K562 (cell line): ENCODE results near the gene DGCR2. TPM values are rescaled to one million over a fixed set of nuclear protein-coding genes. Genes with fewer than 3 reads are reported as not detected.

Experiments used
- CHD2 ChIP-seq: IDR thresholded peaks from 2 replicates; pipeline ENCODE4 v1.6.1; 2011; ENCODE audit warnings: low read depth, low read length
- EGR1 ChIP-seq: fragments of 450-650 bp; conservative IDR thresholded peaks from 2 replicates; pipeline ENCODE4 v1.6.1; 2017; ENCODE audit warnings: mild to moderate bottlenecking
- FUS ChIP-seq: fragments of 200-400 bp; formaldehyde crosslinking; optimal IDR thresholded peaks from 2 replicates; pipeline ENCODE3; 2017; ENCODE audit warnings: low read depth, low read length
- HBP1 ChIP-seq: fragments of 450-650 bp; formaldehyde crosslinking; IDR thresholded peaks from 2 replicates; pipeline ENCODE4 v1.4.0; 2022; ENCODE audit warnings: missing genetic modification characterization
- HDAC1 ChIP-seq, 2 experiments: fragments of 450-650 bp; IDR thresholded peaks; 2 replicates each; pipeline ENCODE4 v1.6.1; 2016 to 2017; ENCODE audit warnings: inconsistent platforms in 1 of 2, mild to moderate bottlenecking in 1 of 2, moderate library complexity in 1 of 2
- HNRNPL ChIP-seq: fragments of 200-400 bp; formaldehyde crosslinking; IDR thresholded peaks from 2 replicates; pipeline ENCODE4 v1.6.1; 2017; ENCODE audit warnings: low read depth, mild to moderate bottlenecking, low read length
- KAT8 ChIP-seq: fragments of 450-650 bp; IDR thresholded peaks from 2 replicates; pipeline ENCODE4 v1.6.1; 2016; ENCODE audit warnings: low read depth, mild to moderate bottlenecking
- LCOR ChIP-seq: sonication (generic); formaldehyde crosslinking; IDR thresholded peaks from 2 replicates; pipeline ENCODE4 v1.8.0; 2022; ENCODE audit warnings: mild to moderate bottlenecking, missing genetic modification reagents
- MTA2 ChIP-seq: fragments of 450-650 bp; IDR thresholded peaks from 2 replicates; pipeline ENCODE4 v1.6.1; 2016; ENCODE audit warnings: low read depth
- NR2F6 ChIP-seq: fragments of 450-650 bp; formaldehyde crosslinking; IDR thresholded peaks from 2 replicates; pipeline ENCODE4 v1.4.0; 2020; ENCODE audit warnings: mild to moderate bottlenecking
- PRPF4 ChIP-seq: fragments of 200-400 bp; formaldehyde crosslinking; IDR thresholded peaks from one replicate; pipeline ENCODE4 v1.6.1; 2017; ENCODE audit warnings: low read length, low read depth, mild to moderate bottlenecking; ENCODE audit not compliant: insufficient read depth, poor library complexity, severe bottlenecking
- SP2 ChIP-seq: IDR thresholded peaks from 2 replicates; pipeline ENCODE4 v1.6.1; 2011; ENCODE audit warnings: mild to moderate bottlenecking, low read depth, low read length, moderate library complexity; ENCODE audit not compliant: poor library complexity, severe bottlenecking; ENCODE audit errors: extremely low read depth
- THRA ChIP-seq: fragments of 450-650 bp; IDR thresholded peaks from 2 replicates; pipeline ENCODE4 v1.6.1; 2017; ENCODE audit warnings: mild to moderate bottlenecking, moderate library complexity
- UBTF ChIP-seq, 2 experiments: IDR thresholded peaks; 2 replicates each; pipeline ENCODE4 v1.6.1; 2012; ENCODE audit warnings: improper control_type of control experiment in 2 of 2, low read depth in 2 of 2, low read length in 2 of 2, borderline replicate concordance in 1 of 2
- ZBTB1 ChIP-seq: sonication (generic); formaldehyde crosslinking; IDR thresholded peaks from 2 replicates; pipeline ENCODE4 v1.8.1; 2023; ENCODE audit warnings: missing genetic modification reagents, low read depth, mild to moderate bottlenecking, borderline replicate concordance
- ZNF217 ChIP-seq: sonication (generic); formaldehyde crosslinking; IDR thresholded peaks from 2 replicates; pipeline ENCODE4 v1.8.0; 2022; ENCODE audit warnings: mild to moderate bottlenecking, missing genetic modification reagents
- ZNF232 ChIP-seq: sonication (generic); formaldehyde crosslinking; IDR thresholded peaks from 2 replicates; pipeline ENCODE4 v1.8.0; 2022; ENCODE audit warnings: mild to moderate bottlenecking, missing genetic modification reagents
- ZNF436 ChIP-seq: fragments of 250-450, 450-650 bp; sonication (Bioruptor Pico); formaldehyde crosslinking; IDR thresholded peaks from 2 replicates; pipeline ENCODE4 v1.7.0; 2020; ENCODE audit warnings: mild to moderate bottlenecking
- polyA plus RNA-seq, 8 experiments: library from polyadenylated mRNA; depleted of rRNA in 4 of 8; stranded (reverse) in 5 of 8; unstranded in 3 of 8; fragments of >200 nt; fragmentation: Nextera tagmentation in 2 of 8; fragmentation: Illumina TruSeq in 1 of 8; extraction: Ambion mirVana in 2 of 8; extraction: Trizol in 1 of 8; gene quantifications; 2 replicates each; pipeline versions ENCODE4 v1.2.1 to v1.2.3, GENCODE V29; 2011 to 2014; ENCODE audit warnings: inconsistent platforms in 1 of 8, missing spikeins in 1 of 8
- total RNA-seq, 7 experiments: library from RNA; depleted of rRNA in 6 of 7; stranded (reverse); fragments of >200 nt in 6 of 7; fragmentation: Illumina TruSeq in 2 of 7; extraction: Trizol in 2 of 7; gene quantifications; 2 replicates each; pipeline versions ENCODE4 v1.2.1 to v1.2.3, GENCODE V29; 2011 to 2021; ENCODE audit warnings: low replicate concordance in 1 of 7

Gene DGCR2
- total and polyA plus RNA-seq, 9 of the 15 experiments (the other 6 are each of a cell fraction or from before 2014, with no cell fraction given): 0.69 to 101 (median 56.4) TPM

GRCh38 chr22:19122752-19123492 is 710 bp upstream of the DGCR2 start (continued):
- TF ChIP-seq ZNF217: no peak
- no peak for TF ChIP-seq EGR1
- no peak for TF ChIP-seq HBP1 (CRISPR knock-in tag)
- TF ChIP-seq HDAC1 (IDR thresholded peaks at IDR 0.05): peak in 1 of 2 experiments; percentile 28; a peak in 1 of 4 replicates
- no peak for TF ChIP-seq THRA
- no peak for TF ChIP-seq ZBTB1 (CRISPR knock-in tag)
- no peak for TF ChIP-seq KAT8
- TF ChIP-seq HNRNPL: no peak
- no peak for TF ChIP-seq LCOR (CRISPR knock-in tag)
- no peak for TF ChIP-seq FUS
- TF ChIP-seq UBTF (IDR thresholded peaks at IDR 0.05; ENCODE audit: borderline replicate concordance in 1 of 2, low read depth in 2 of 2, low read length in 2 of 2): 0 out of 4 replicates have a peak, but pooled peaks of 1 of the 2 experiments have one; percentile 13
- TF ChIP-seq NR2F6: no peak
- TF ChIP-seq MTA2: no peak
- no peak for TF ChIP-seq CHD2
- no peak for TF ChIP-seq ZNF232 (CRISPR knock-in tag)
- no peak for TF ChIP-seq PRPF4
- TF ChIP-seq ZNF436: no peak
- TF ChIP-seq SP2: no peak
